GM12872 (cell line): ENCODE measurements around the gene LEPR.

Experiments
- TF ChIP-seq, protein P1 (sequence below): IDR thresholded peaks from 3 replicates; pipeline ENCODE4 v1.5.1; 2011; ENCODE audit warnings: low read depth, mild to moderate bottlenecking, low read length, moderate library complexity; ENCODE audit not compliant: insufficient read depth

The LEPR gene

GRCh38 chr1:65401612-65402011 lies 18.9 kb upstream of the LEPR start:
- TF ChIP-seq, protein P1, sequence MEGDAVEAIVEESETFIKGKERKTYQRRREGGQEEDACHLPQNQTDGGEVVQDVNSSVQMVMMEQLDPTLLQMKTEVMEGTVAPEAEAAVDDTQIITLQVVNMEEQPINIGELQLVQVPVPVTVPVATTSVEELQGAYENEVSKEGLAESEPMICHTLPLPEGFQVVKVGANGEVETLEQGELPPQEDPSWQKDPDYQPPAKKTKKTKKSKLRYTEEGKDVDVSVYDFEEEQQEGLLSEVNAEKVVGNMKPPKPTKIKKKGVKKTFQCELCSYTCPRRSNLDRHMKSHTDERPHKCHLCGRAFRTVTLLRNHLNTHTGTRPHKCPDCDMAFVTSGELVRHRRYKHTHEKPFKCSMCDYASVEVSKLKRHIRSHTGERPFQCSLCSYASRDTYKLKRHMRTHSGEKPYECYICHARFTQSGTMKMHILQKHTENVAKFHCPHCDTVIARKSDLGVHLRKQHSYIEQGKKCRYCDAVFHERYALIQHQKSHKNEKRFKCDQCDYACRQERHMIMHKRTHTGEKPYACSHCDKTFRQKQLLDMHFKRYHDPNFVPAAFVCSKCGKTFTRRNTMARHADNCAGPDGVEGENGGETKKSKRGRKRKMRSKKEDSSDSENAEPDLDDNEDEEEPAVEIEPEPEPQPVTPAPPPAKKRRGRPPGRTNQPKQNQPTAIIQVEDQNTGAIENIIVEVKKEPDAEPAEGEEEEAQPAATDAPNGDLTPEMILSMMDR: no peak

DNA sequence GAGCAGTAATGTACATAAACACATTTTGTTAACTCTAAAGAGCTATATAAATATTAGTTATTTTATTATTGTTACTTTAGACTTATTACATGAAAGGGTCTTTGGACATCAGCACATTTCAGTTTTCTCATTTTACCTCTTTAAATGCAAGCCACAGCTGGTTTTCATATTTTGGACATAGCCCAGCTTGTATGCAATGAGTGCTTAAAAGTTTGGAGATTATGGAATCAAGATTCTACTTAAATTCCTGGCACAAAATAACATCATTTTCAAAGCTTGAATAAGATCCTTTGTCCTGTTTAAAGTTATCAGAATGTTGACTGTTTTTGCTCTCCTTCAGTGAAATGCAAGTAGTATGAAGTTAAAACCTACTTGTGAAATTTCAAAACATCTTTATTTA lies 15.5 kb upstream of the LEPR start:
- TF ChIP-seq, protein P1: no peak

DNA sequence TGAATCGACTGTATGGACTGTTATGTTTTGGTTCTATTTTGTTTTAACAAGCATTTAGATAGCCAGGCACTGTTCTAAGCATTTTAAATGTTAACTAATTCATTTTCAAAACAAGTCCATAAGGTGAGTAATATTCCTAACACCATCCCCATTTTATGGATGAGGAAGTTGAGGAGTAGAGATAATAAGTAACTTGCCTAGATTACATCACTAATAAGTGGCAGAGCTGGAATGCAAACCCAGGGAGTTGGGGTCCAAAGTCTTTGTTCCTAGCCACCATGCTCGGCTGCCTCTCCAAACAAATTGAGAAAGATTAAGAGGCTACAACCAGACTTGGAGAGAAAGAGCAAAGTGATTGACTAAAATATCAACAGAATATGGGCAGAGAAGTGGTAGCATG lies 12.6 kb upstream of the LEPR start:
- TF ChIP-seq, protein P1: no peak

- TF ChIP-seq, protein P1: no peak
Observed at GRCh38 chr1:65409314-65409713, 11.2 kb upstream of the LEPR start.

- TF ChIP-seq, protein P1: no peak
Observed at GRCh38 chr1:65409816-65410326, 10.6 kb upstream of the LEPR start.

DNA sequence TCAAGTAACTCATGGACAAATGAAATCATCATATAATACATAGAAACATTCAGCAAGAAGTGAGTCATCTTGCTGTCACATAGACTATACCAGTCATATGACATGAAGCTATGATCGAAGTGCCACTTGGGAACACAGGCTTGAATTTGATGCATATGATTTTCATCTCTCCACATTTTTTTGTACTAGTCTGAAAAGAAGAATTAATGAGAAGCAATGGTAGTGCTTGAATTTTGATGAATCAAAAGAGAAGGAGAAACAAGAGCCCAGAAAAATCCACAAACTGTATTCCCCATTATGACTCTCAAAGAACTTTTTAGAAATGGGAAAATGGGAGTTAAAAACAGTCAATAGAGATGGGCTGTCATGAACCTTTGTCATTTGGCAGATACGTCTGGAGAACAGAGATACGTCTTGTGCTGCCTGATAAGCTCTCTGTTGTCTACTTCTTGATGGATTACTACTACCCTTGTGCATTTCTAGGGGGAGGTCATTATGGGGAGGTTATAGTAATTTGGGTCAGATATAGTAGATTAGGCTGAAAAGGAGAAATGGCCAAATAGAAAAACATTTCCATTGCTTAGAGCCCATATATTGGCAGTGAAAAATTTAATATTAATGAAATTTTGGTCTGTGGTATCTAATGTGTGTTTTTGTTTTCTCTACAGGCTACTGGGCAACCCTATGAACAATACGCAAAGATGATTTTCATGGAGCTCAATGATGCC lies 8.0 kb upstream of the LEPR start:
- TF ChIP-seq, protein P1: no peak

DNA sequence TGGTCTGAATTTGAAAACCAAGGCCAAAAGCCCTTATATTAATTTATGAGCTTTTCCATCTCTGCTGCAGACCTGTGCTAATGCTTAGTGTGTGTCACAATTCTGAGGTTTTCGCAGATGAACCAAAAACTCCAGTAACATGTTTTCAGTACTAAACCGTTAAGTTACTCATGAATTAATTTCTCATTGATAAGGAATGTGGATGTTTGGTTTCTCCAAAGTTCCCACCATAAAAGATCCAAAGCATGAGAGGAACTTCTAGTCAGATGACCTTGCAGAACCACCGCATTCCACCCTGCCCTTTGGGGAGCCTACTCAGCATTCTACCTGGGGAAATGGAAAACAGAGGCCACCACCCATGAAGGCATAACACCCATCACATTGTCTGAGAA lies 7.5 kb upstream of the LEPR start:
- TF ChIP-seq, protein P1: no peak
